Rectal smooth muscle tissue (tissue), 1 donor: ENCODE data around the gene SPINK4.

Source experiments
- H3K27ac ChIP-seq: one replicate; pipeline ENCODE4 v1.7.0; 2013; ENCODE audit warnings: low read depth, low read length, inconsistent platforms
- H3K27me3 ChIP-seq: one replicate; pipeline ENCODE4 v1.7.0; 2013; ENCODE audit warnings: low read length; ENCODE audit not compliant: control insufficient read depth, insufficient read depth
- H3K36me3 ChIP-seq: one replicate; pipeline ENCODE4 v1.7.0; 2013; ENCODE audit warnings: low read length; ENCODE audit not compliant: control insufficient read depth, insufficient read depth
- H3K4me1 ChIP-seq: one replicate; pipeline ENCODE4 v1.7.0; 2013; ENCODE audit warnings: low read length; ENCODE audit not compliant: control insufficient read depth, insufficient read depth
- H3K4me3 ChIP-seq: one replicate; pipeline ENCODE4 v1.7.0; 2013; ENCODE audit warnings: low read length
- H3K9ac ChIP-seq: one replicate; pipeline ENCODE4 v1.7.0; 2013; ENCODE audit warnings: low read length

The SPINK4 gene

DNA sequence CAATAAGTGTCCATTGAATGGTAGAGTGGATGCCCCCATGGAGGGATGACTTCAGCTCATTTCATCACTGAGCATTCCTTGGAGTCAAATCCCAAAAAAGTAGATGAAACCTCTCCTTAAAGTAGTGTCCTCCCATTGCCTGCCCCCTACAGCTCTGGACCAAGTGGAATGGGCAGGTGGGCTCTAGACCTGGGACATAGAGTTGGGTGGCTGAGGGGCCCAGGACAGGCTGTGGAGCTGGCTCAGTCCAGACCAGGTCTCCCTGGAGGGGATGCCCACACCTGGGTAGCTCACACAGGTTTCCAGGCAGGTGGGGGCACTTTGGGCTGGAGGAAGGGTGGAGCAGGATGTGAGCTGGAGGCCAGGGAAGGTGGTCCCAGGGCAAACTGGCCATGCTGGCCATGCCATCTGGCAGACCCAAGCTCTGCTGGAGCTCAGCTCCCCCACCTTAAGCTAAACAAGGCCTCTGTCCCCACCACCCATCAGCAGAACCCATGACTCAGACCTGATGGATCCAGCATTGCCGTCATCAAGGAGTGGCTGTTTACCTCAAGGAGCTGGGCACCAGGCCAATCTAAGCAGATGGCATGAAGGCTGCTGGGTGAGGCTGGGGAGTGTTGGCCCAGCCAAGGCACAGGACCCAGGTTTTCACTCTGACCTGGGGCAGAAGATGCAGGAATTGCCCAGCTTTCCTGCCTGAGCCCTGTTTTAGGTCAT is 6.2 kb upstream of the SPINK4 start:
- Histone ChIP-seq H3K9ac (no peak overlapping the region), H3K36me3 (no peaks in the 10 kb centered on the region), H3K4me3 (no peak overlapping the region), H3K4me1 (no peaks in the 10 kb centered on the region), H3K27ac (no peak overlapping the region), H3K27me3 (no peaks in the 10 kb centered on the region)

DNA sequence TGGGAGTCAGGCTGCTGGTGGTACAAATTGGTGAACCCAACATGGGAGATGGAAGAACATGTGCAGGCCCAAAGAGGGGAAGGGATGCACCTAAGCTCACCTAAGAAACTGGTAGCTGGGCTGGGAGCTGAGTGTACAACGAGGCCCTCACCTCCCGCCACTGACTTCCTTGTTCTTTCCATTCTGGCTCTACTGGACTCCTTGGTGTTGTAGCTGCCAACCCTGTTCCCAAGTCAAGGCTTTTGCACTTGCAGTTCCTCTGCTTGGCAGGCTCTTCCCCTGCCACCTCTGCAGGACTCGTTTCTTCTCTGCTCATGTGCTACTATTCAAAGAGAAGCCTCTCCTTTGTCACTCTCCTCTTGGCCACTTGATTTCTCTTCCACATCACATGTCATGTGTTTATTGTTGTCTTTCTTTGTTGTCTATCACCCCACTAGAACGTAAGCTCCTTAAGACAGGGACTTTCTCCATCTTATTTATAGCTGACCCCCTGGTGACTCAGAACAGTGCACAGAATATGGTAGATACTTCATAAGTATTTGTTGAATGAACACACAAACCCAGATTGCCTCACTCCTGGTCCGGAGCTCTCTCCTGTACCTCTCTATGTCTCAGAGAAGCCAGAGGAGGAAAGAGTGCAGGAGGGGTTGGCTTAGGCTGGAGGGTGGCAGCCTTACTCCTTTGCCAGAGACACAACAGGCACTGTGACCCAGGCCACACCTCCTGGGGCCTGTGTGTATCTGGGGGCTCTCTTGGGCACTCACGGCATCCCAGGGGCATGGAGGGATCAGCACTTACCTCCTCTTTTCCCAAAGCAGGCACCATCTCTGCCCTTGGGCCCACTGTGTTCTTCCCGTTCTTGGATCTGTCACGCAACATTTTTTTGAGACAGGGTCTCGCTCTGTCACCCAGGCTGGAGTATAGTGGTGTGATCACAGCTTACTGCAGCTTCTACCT is 5.2 kb upstream of the SPINK4 start:
- no peaks in the 10 kb centered on the region for H3K4me1 ChIP-seq
- no peaks in the 10 kb centered on the region for H3K27me3 ChIP-seq
- H3K36me3 ChIP-seq, result no peaks in the 10 kb centered on the region
- H3K4me3 ChIP-seq, result no peak overlapping the region
- no peak overlapping the region for H3K9ac ChIP-seq
- H3K27ac ChIP-seq, result no peak overlapping the region

DNA sequence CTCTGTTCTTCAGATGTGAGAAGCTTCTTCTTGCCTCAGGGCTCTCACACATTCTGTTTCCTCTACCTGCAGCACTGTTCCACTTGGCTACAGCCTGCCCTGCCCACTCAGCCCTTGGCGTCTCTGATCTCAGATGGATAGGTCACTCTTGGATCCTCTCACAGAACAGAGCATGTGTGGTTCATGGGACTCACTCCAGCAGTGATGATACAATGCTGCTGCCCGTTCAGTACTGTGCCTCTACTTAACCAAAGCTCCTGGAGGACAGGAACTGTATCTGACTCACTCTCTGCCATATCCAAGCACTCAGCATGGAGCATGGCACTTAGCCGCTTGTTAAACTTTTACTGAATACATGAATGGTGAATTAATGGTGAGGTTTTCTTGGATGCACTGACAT is 3.4 kb upstream of the SPINK4 start:
- Histone ChIP-seq H3K27me3 (no peaks in the 10 kb centered on the region), H3K4me3 (no peak overlapping the region), H3K36me3 (no peaks in the 10 kb centered on the region), H3K4me1 (no peaks in the 10 kb centered on the region), H3K9ac (no peak overlapping the region), H3K27ac (no peak overlapping the region)

DNA sequence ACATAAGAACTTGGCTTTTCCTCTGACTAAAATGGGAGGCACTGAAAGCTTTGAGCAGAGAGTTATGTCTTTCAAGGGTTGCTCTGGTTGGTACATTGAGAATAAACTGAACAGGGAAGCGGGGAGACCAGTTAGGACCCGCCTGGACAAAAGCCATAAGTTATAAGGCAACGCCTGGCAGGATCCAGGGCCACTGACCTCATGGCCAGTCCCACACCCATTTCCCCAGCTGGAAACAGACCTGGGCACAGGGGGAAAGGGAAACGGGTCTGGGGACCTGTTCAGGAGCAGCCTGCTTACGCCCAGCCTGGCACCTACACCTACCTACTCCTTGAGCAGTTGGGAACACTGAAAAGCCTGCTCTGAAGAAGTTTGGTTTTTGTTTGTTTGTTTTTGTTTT is 1.3 kb downstream of the SPINK4 start:
- Histone ChIP-seq H3K27me3 (no peaks in the 10 kb centered on the region), H3K27ac (no peak overlapping the region), H3K9ac (no peak overlapping the region), H3K4me3 (no peak overlapping the region), H3K4me1 (no peaks in the 10 kb centered on the region), H3K36me3 (no peaks in the 10 kb centered on the region)

DNA sequence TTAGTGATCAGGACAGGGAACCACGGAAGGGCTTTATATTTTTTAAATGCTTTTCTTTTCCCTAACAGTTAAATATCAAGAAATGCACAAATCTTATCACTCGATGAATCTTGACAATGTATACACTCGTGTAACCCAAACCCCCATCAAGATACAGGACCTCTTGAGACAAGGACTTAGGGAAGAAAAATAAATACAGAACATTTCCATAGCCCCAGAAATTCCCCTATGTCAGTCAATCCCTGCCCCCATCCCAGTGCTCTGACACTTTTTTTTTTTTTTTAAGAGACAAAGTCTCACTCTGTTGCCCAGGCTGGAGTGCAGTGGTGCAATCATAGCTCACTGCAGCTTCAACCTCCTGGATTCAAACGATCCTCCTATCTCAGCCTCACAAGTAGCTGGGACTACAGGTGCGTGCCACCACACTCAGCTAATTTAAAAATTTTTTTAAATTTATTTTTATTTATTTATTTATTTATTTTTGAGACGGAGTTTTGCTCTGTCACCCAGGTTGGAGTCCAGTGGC is 2.7 kb downstream of the SPINK4 start:
- no peak overlapping the region for H3K4me3 ChIP-seq
- no peak overlapping the region for H3K27ac ChIP-seq
- no peaks in the 10 kb centered on the region for H3K36me3 ChIP-seq
- no peaks in the 10 kb centered on the region for H3K4me1 ChIP-seq
- no peak overlapping the region for H3K9ac ChIP-seq
- no peaks in the 10 kb centered on the region for H3K27me3 ChIP-seq

DNA sequence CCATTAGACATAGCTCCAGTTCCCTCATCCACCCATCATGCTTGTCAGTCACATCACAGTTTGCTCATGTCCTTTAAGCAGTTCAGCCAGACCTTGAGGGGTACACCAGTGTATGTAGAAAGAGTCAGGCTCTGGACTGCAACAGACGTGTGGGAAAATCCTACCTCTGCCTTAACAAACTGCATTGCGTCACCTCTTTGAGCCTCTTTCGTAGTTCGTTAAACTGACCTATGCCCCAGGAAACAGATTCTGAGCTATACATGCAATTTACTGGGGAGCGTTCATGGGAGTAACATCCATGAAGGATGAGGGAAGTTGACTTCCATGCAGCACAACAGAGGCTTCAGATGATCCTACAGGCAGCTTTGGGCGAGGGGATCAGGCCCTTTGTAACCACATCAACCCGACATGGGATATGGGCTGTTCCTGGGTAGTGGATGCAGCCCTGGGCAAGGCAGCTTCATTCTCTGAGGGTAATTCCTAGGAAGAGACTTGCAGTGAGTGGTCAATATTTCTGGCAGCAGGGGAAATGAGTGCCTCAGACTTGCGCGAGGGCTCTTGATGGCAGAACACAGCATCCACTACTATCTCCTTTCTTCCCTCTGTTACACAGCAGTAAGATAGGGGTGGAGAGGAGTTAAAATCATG is 4.3 kb downstream of the SPINK4 start:
- no peaks in the 10 kb centered on the region for H3K27me3 ChIP-seq
- H3K9ac ChIP-seq, result no peak overlapping the region
- no peaks in the 10 kb centered on the region for H3K36me3 ChIP-seq
- no peak overlapping the region for H3K27ac ChIP-seq
- H3K4me1 ChIP-seq, result no peaks in the 10 kb centered on the region
- no peak overlapping the region for H3K4me3 ChIP-seq

DNA sequence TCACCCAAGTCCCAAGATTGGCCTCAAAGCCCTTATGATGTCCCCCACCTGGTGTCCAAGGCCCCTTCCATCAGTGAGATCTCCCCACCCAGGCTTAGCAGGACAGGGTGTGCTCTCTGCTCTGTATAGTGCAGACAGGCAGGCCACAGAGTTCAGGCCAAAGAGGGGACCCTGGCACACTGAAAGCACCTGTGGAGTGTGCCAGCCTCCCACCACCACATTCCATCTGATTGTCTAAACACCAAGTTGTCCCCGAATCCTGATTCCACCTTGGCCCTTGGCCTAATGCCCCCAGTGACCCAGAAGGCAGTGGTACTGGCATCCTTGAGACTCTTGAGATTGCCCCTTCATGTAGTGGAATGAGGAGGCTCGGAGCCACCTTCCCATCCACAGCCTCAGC is 5.4 kb downstream of the SPINK4 start:
- no peaks in the 10 kb centered on the region for H3K27me3 ChIP-seq
- no peak overlapping the region for H3K4me3 ChIP-seq
- H3K36me3 ChIP-seq, result no peaks in the 10 kb centered on the region
- H3K9ac ChIP-seq, result no peak overlapping the region
- no peak overlapping the region for H3K27ac ChIP-seq
- H3K4me1 ChIP-seq, result no peaks in the 10 kb centered on the region

DNA sequence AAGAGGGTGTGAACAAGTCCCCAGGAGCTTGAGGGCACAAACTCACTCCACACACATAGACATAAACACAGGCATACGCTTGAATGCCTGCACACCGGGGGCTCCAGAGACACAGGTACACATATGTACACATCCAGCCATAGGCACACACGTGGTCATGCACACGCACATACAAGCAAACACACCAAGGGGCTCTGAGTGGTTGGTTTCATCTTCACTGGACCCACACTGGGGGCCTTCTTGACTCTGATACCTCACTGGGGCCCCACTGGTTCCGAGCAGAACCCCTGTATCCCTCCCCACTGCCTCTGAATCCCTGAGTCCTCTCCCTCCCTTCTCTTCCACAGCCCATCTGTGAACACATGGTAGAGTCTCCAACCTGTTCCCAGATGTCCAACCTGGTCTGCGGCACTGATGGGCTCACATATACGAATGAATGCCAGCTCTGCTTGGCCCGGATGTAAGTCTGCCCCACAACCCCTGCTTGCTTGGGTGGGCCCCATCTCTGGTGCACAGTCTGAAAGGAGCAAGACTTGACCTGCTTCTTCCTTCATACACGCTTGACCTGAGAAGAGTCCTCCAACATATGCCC is 6.4 kb downstream of the SPINK4 start:
- Histone ChIP-seq H3K27ac (no peak overlapping the region), H3K4me3 (no peak overlapping the region), H3K4me1 (no peaks in the 10 kb centered on the region), H3K27me3 (no peaks in the 10 kb centered on the region), H3K9ac (no peak overlapping the region), H3K36me3 (no peaks in the 10 kb centered on the region)

DNA sequence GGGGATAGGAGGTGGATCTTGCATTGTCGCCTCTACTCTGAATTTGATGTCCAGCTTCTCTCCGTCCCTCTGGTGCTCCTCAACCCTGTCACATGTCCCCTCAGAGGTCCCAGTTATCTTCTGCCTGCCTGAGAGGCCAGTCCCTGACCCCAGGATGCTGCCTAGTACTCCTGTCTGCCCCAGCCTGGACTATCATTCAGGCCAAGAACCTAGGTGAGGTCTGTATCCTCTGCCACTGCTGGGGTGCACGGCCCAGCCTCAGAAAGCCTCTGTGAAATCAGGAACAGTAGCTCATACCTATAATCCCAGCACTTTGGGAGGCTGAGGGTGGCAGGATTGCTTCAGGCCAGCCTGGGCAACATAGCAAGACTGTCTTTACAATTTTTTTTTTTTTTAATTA is 8.6 kb downstream of the SPINK4 start:
- Histone ChIP-seq H3K27ac (no peak overlapping the region), H3K27me3 (no peaks in the 10 kb centered on the region)

DNA sequence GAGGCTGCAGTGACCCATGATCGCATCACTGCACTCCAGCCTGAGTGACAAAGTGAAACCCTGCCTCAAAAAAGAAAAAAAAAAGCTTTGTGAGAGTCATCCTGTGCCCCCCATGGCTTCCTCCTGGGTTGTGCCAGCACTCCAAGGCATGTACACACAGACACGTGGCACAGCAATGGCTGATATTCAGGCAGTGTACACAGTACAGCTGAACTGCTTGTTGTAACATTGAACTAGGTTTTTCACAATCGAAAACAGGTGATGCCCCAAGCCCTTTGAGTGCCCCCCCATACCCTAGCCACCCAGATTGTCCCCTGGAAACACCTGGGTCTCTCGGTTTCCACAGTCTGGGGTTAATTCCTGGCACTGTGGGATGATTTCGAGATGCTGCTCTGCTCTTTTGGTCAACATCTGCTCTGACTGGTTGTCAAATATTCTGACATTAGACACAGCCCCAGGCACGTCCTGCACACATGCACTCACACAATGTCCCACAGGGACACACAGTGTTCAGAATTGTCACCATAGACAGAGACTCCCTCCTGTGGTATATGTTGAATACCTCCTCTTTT is 9.2 kb downstream of the SPINK4 start:
- no peaks in the 10 kb centered on the region for H3K4me1 ChIP-seq
- H3K27ac ChIP-seq, result no peak overlapping the region
- no peak overlapping the region for H3K9ac ChIP-seq
- no peak overlapping the region for H3K4me3 ChIP-seq
- no peaks in the 10 kb centered on the region for H3K27me3 ChIP-seq
- peaks cover 5% of the 10 kb centered on the region for H3K36me3 ChIP-seq

More for the DNA sequence above, 8.6 kb downstream of the SPINK4 start:
- Histone ChIP-seq H3K4me3 (no peak overlapping the region), H3K9ac (no peak overlapping the region), H3K36me3 (peaks cover 5% of the 10 kb centered on the region), H3K4me1 (no peaks in the 10 kb centered on the region)

DNA sequence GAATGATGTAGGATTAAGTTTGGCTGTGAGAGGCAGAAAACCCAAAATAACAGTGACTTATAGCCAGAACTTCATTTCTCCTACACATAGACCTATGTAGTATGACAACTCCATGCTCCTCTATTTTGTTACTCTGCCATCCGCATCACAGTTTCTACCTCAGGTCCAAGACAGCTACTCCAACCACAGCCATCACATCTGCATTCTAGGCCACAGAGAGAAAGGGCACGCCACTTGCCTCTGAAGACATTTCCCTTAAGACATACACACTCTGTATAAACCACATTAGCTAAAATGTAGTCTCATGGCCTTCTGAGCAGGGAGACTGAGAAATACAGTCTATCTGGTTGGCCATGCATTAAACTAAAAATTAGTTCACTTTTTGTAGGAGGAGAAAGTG is 10.0 kb downstream of the SPINK4 start:
- no peaks in the 10 kb centered on the region for H3K4me1 ChIP-seq
- H3K4me3 ChIP-seq, result no peak overlapping the region
- H3K36me3 ChIP-seq, result peaks cover 12% of the 10 kb centered on the region
- H3K27ac ChIP-seq, result no peak overlapping the region
- no peaks in the 10 kb centered on the region for H3K27me3 ChIP-seq
- H3K9ac ChIP-seq, result no peak overlapping the region
